ENCODE results near the gene WSCD2. TPM values are rescaled to one million over a fixed set of nuclear protein-coding genes. Genes with fewer than 3 reads are reported as not detected.

The WSCD2 gene
- total RNA-seq, 1 donor from 2014 or later = 2.0 TPM

Other genes with a start within 250 kb of the WSCD2 start
- 10.0 TPM for gene CMKLR1, start 210.0 kb downstream of the WSCD2 start, total RNA-seq

Measured in skin of body (tissue), 1 donor.